Uterus (tissue), 2 donors: ENCODE data around the gene MS4A4A.
"Not testable (repeated sequence)": the region's sequence is repeated elsewhere in the genome, so short reads cannot be mapped to it uniquely, and the experiment has no call there.

ENCODE experiments used
- CTCF ChIP-seq, 4 experiments: fragments of 200-600 bp in 2 of 4; fragments of 450-650 bp in 2 of 4; sonication (generic) in 2 of 4; IDR thresholded peaks; one replicate each; pipeline ENCODE4 v1.5.1; 2016 to 2019; ENCODE audit warnings: antibody characterized with exemption in 4 of 4, mild to moderate bottlenecking in 2 of 4, moderate library complexity in 1 of 4
- POLR2A ChIP-seq, 2 donors: fragments of 450-650 bp; IDR thresholded peaks; one replicate each; pipeline ENCODE4 v1.6.1; 2016; ENCODE audit warnings: antibody characterized with exemption in 2 of 2, mild to moderate bottlenecking in 1 of 2, moderate library complexity in 1 of 2

- TF ChIP-seq CTCF, POLR2A (IDR thresholded peaks at IDR 0.05): not testable (repeated sequence)
These were observed 5.1 kb downstream of the MS4A4A start for GRCh38 chr11:60285411-60286126.
